ENCODE data around the gene NPAS3.

Gene NPAS3

DNA sequence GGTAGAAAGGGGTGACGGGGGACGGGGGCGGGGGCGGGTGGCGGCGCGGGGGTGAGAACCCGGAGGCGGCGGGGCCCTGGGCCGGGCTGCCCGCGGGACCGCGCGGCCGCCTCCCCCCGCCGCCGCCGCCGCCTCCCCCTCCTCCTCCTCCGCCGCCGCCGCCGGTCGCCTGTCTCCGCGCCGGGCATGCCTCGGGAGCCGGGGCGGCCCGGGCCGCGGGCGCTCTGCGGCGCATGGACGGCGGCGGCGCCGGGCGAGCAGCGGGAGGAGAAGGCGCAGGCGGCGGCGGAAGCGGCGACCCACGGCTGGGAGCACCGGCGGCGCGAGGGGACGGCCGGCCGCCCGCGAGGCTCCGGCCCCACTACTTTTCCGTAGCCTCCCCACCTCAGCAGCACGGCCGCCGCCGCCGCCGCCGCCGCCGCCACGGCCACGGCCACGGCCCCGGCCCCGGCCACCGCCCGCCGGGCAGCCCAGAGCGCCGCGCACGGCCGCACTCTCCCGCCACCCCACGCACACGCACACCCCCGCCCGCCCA, at the start of gene NPAS3:
Gene NPAS3 (plus strand): TSS at position 161 of the 535 bp plus-strand sequence.
- H3K36me3 Mint-ChIP-seq (ENCODE audit: insufficient read depth), result peaks cover 7% of the 10 kb centered on the region
- H3K4me1 Mint-ChIP-seq, result peaks cover 5% of the 10 kb centered on the region
- peak within 1 kb of the TSS; percentile 75 for H3K4me3 Mint-ChIP-seq
- peaks cover 7% of the 10 kb centered on the region for H3K9me3 Mint-ChIP-seq
- no peak for DNase-seq (ENCODE audit: low spot score in 2 of 2)
- H3K27me3 Mint-ChIP-seq, result peaks cover 70% of the 10 kb centered on the region
- no peak for ATAC-seq (replicated peaks; ENCODE audit: extremely low read depth, poor library complexity, severe bottlenecking)
- peak within 1 kb of the TSS; percentile 68 for H3K27ac Mint-ChIP-seq (ENCODE audit: low read depth)

DNA sequence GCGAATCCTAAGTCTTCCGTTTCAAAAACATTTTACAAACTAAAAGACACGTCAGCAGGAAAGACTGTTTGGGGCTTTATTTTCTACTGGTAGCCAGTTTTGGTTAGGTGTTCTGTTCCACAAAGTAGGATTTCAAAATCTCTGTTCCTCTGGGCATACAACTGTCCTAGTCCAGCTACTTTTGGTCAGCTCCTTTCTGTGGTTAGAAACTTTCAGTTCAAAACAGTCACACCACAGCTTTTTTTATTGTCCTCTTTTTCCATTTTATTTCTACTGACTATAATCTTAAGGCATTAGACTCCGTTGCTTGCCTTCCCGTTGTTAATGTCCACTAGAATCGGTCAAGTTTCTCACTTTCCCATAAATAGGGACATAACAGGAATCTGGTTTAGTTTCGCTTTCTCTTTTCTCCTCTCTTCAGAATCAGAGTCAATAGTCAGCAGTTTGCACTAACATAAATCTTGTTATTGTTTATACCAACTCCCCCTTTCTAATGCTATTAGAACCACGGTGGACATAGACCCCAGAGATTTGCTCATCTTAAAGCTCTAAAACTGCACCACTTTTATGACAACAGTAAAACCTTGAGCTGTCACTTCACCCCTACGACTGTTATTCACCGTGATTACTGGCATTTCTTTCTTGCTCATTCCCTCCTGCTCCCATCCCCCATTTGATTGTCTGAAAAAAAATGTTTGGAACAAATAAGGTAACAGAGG, 41.5 kb upstream of the NPAS3 start:
- ATAC-seq (replicated peaks; ENCODE audit: extremely low read depth, poor library complexity, severe bottlenecking) (no peak), DNase-seq (ENCODE audit: low spot score in 2 of 2) (no peak)
- Mint-ChIP-seq H3K36me3 (ENCODE audit: insufficient read depth) (peaks cover 1% of the 10 kb centered on the region), H3K4me3 (no peak overlapping the region), H3K4me1 (no peaks in the 10 kb centered on the region), H3K27me3 (no peaks in the 10 kb centered on the region), H3K27ac (ENCODE audit: low read depth) (no peak overlapping the region), H3K9me3 (peaks cover 4% of the 10 kb centered on the region)

DNA sequence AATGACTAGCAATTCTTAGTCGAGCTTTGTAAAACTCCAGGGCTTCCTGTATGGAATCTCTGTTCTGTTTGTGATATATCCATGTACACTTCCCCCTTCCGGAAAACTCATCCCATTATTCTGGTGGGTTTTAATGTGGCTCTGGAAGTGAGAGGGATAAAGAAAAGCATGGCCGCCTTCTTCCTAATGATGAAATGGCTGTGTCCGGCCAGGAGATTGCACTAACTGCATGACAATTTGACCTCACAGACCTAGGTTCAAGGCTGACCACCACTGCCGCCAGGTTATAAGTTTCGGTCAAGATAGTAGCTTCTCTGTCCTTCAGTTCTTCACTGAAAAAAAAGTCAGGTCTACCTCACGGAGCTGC, 41.0 kb upstream of the NPAS3 start:
- Mint-ChIP-seq H3K4me1 (no peaks in the 10 kb centered on the region), H3K27ac (ENCODE audit: low read depth) (no peak overlapping the region), H3K36me3 (ENCODE audit: insufficient read depth) (peaks cover 1% of the 10 kb centered on the region), H3K4me3 (no peak overlapping the region), H3K9me3 (peaks cover 5% of the 10 kb centered on the region), H3K27me3 (no peaks in the 10 kb centered on the region)
- ATAC-seq (replicated peaks; ENCODE audit: extremely low read depth, poor library complexity, severe bottlenecking) (no peak), DNase-seq (ENCODE audit: low spot score in 2 of 2) (no peak)

DNA sequence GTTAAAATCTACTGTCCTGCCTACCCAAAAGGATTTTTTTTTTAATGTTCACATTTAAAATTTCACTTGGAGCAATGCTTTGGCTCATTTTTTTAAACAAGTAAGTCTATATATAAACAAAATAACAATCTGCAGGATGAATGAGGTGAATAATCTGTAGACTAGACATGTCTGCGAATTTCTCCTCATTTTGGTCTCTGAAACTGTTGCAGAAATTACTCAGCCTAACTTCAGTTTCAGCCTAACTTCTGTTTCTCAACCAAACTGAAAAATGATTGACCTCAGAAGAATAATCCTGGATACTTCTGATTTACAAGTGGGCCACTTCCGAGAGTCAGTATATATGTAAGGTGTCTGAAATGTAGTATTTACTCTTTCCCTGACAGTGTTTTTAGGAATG, 39.8 kb upstream of the NPAS3 start:
- Mint-ChIP-seq H3K27ac (ENCODE audit: low read depth) (no peak overlapping the region), H3K36me3 (ENCODE audit: insufficient read depth) (peaks cover 1% of the 10 kb centered on the region), H3K9me3 (peaks cover 5% of the 10 kb centered on the region), H3K4me3 (no peak overlapping the region), H3K27me3 (no peaks in the 10 kb centered on the region), H3K4me1 (no peaks in the 10 kb centered on the region)
- ATAC-seq (replicated peaks; ENCODE audit: extremely low read depth, poor library complexity, severe bottlenecking) (no peak), DNase-seq (ENCODE audit: low spot score in 2 of 2) (no peak)

DNA sequence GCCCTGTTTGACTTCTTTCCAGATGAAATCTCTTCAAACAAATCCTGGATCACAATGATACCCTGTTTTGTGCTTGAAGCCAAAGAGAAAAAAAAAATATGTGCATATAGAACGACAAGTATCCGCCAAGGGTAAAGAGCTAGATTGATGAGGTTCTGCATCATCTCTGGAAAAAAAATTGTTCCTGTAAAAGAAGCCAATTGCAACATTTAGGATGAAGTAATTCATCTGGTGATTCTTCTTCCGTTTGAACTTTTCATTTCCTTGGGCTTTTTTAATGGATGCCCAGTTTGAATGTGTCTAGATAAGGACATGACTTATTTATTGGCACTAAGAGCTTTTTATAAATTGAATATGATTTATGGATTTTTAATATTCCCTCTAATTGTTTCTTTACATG, 38.1 kb upstream of the NPAS3 start:
- H3K27ac Mint-ChIP-seq (ENCODE audit: low read depth), result no peak overlapping the region
- H3K4me1 Mint-ChIP-seq, result no peaks in the 10 kb centered on the region
- no peaks in the 10 kb centered on the region for H3K27me3 Mint-ChIP-seq
- ATAC-seq (replicated peaks; ENCODE audit: extremely low read depth, poor library complexity, severe bottlenecking) (no peak), DNase-seq (ENCODE audit: low spot score in 2 of 2) (no peak)
- H3K36me3 Mint-ChIP-seq (ENCODE audit: insufficient read depth), result no peaks in the 10 kb centered on the region
- peaks cover 9% of the 10 kb centered on the region for H3K9me3 Mint-ChIP-seq
- H3K4me3 Mint-ChIP-seq, result no peak overlapping the region

DNA sequence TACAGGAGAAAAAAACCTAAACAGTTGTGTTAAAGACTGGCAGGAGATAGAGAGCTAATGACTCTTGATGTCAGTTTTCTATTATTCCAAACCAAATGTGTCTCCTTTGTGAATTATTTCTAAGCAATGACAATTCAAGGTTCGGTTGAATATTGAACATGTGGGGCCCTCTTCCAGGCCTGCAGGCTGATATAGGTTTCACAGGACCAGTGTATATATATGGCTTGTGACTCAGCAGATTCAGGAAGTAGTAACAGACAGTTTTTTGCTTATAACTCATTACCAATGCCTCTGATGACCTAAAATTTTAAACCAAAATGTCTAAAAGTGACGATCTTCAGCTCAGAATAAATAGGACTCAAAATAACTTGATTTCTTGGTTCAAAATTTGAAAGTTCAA, 33.7 kb upstream of the NPAS3 start:
- Mint-ChIP-seq H3K4me3 (no peak overlapping the region), H3K27me3 (no peaks in the 10 kb centered on the region), H3K4me1 (no peaks in the 10 kb centered on the region), H3K9me3 (peaks cover 25% of the 10 kb centered on the region), H3K27ac (ENCODE audit: low read depth) (no peak overlapping the region), H3K36me3 (ENCODE audit: insufficient read depth) (no peaks in the 10 kb centered on the region)
- DNase-seq (ENCODE audit: low spot score in 2 of 2), result no peak
- no peak for ATAC-seq (replicated peaks; ENCODE audit: extremely low read depth, poor library complexity, severe bottlenecking)

DNA sequence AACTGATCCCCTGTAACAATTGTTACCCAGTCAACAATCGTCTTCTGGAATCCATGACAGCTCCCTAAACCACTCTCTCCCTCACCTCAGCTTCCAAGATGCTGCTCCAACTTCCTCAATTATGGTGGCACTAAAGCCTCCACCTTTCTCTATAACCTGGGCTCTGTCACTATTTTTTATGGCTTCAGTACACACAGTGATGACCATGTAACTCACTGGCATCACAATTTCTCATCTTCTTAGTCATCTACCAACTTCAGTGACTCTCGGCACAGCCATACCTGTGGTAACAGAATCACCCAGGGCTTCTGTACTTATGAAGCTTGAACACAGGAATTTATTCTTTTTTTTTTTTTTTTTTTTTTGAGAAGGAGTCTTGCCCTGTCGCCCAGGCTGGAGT, 32.0 kb upstream of the NPAS3 start:
- Mint-ChIP-seq H3K9me3 (peaks cover 25% of the 10 kb centered on the region), H3K4me3 (no peak overlapping the region), H3K4me1 (no peaks in the 10 kb centered on the region), H3K27ac (ENCODE audit: low read depth) (no peak overlapping the region), H3K36me3 (ENCODE audit: insufficient read depth) (no peaks in the 10 kb centered on the region), H3K27me3 (no peaks in the 10 kb centered on the region)
- ATAC-seq (replicated peaks; ENCODE audit: extremely low read depth, poor library complexity, severe bottlenecking) (no peak), DNase-seq (ENCODE audit: low spot score in 2 of 2) (no peak)

DNA sequence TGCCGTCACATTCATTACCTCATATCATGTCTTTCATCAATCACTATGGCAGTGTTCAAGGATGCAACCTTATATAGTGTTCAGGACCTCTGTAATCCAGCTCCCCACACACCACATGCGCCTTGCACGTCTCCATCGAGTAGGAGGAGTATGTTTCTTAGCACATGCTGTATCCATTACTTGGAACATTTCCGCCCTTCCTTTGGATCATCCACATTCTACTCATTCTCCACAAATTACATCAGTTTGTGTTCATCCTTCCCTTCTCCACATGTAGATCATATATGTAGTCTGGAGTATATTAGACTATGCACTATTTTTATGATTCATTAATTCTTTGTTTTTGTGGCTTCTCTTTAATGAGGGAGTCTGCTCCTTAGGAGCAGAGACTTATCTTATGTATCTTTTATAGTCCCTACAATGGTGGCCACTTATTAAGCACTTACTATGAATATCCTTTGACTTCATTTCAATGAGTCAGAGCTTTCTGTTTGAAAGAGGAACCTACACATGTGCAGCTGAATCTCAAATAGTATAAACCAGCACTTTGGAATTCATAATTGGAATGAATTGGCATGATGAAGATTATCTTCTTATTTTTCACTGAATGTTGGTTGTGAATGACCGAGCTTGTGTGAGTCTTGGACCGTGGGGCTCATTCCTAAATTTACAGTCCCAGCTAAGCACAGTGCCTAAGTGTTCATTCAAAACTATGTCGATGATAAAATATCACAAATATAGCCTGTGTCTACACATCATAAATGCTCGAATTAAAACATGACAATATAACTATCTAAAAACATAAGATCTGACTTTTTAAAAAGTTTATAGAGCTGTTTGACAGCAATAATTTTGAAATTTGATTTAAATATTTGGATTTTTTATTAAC, 30.2 kb upstream of the NPAS3 start:
- ATAC-seq (replicated peaks; ENCODE audit: extremely low read depth, poor library complexity, severe bottlenecking) (no peak), DNase-seq (ENCODE audit: low spot score in 2 of 2) (no peak)
- Mint-ChIP-seq H3K27ac (ENCODE audit: low read depth) (no peak overlapping the region), H3K27me3 (no peaks in the 10 kb centered on the region), H3K4me1 (no peaks in the 10 kb centered on the region), H3K36me3 (ENCODE audit: insufficient read depth) (no peaks in the 10 kb centered on the region), H3K9me3 (peaks cover 20% of the 10 kb centered on the region), H3K4me3 (no peak overlapping the region)

DNA sequence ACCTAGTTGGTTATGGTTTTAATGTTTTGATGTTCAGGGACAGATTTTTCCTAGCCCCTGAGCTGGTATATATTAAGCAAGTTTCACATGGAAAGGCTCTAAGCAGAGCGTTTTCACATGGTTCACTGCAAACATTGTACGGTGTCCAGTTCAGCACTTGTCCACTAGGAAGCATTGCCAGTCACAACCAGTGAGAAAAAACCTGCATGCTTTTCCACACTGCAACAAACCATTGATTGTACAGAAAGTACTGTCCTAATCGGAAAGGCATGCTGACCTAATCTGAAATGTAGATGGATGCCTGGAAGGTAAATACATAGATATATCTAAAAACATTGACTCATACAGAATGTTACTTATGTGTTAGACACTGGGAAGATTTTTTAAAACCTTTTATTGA, 25.0 kb upstream of the NPAS3 start:
- no peaks in the 10 kb centered on the region for H3K36me3 Mint-ChIP-seq (ENCODE audit: insufficient read depth)
- H3K27ac Mint-ChIP-seq (ENCODE audit: low read depth), result no peak overlapping the region
- no peaks in the 10 kb centered on the region for H3K27me3 Mint-ChIP-seq
- peaks cover 7% of the 10 kb centered on the region for H3K9me3 Mint-ChIP-seq
- H3K4me1 Mint-ChIP-seq, result no peaks in the 10 kb centered on the region
- no peak overlapping the region for H3K4me3 Mint-ChIP-seq
- DNase-seq (ENCODE audit: low spot score in 2 of 2), result no peak
- ATAC-seq (replicated peaks; ENCODE audit: extremely low read depth, poor library complexity, severe bottlenecking), result no peak

DNA sequence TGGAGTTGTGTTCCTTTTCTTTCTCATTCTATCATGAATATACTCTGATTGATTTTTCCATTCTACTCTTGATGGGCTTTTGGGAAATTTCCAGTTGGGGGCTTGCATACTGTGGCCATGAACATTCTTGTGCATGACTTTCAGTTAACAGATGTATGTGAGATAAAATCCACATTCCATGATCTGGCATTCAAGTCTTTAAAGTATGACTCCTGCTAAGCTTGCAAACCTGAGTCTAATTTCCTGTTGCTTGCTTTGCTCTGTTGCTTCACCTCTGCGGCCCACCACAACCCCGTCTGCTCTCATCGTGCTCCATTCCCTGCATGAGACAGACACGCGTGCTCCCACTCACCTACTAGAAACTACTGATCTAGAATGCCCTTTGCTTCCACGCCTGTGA, 24.3 kb upstream of the NPAS3 start:
- H3K4me1 Mint-ChIP-seq, result no peaks in the 10 kb centered on the region
- no peaks in the 10 kb centered on the region for H3K36me3 Mint-ChIP-seq (ENCODE audit: insufficient read depth)
- no peak for DNase-seq (ENCODE audit: low spot score in 2 of 2)
- no peak overlapping the region for H3K4me3 Mint-ChIP-seq
- H3K9me3 Mint-ChIP-seq, result peaks cover 7% of the 10 kb centered on the region
- no peak overlapping the region for H3K27ac Mint-ChIP-seq (ENCODE audit: low read depth)
- no peaks in the 10 kb centered on the region for H3K27me3 Mint-ChIP-seq
- no peak for ATAC-seq (replicated peaks; ENCODE audit: extremely low read depth, poor library complexity, severe bottlenecking)

DNA sequence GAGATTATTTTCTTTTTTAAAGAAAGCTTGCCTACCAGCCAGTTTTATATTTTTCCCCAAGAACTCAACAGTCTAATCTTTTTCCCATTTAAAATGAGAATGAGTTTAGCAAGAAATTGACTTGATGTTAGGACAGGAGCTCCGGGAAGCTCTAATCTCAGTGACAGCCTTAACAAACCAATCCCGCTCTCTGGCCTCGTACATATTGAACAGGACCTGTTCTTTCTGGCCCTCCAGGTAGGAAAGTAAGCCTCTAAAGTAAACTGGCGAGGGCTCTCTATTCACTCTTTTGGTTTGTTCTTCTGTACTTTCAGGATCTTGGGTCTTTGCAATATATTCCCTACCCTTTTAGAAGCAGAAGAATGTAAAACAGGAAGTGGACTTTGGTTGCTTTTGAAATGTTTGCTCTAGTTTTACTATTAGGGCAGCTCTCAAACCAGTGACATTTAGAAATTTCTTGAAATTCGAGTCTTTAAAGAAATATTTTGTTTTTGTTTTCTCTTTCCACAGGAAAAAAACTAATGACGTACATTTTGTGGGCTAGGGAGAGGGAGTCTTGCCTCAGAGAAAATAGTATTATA, 17.9 kb upstream of the NPAS3 start:
- ATAC-seq (replicated peaks; ENCODE audit: extremely low read depth, poor library complexity, severe bottlenecking) (no peak), DNase-seq (ENCODE audit: low spot score in 2 of 2) (no peak)
- Mint-ChIP-seq H3K4me1 (no peaks in the 10 kb centered on the region), H3K36me3 (ENCODE audit: insufficient read depth) (no peaks in the 10 kb centered on the region), H3K27ac (ENCODE audit: low read depth) (no peak overlapping the region), H3K4me3 (no peak overlapping the region), H3K27me3 (no peaks in the 10 kb centered on the region), H3K9me3 (peaks cover 7% of the 10 kb centered on the region)

DNA sequence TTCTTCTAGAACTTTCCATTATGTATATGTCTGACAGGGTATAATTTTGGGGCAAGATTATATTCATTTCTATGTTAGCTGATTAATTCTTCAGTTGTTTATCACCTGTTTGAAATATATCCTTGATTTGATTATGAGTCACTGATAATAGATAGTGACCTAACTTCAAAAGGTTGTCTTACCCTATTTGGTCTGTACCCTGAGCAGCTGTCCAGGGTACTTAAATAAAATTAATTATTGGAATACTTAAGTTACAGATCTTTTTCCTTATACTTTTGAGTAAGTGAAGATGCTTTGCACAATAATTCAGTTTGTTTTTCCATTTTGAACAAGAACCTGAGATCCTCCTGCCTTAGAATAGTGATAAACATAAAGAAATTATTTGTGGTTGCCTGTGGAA, 13.2 kb upstream of the NPAS3 start:
- Mint-ChIP-seq H3K9me3 (peaks cover 6% of the 10 kb centered on the region), H3K4me1 (no peaks in the 10 kb centered on the region), H3K27me3 (no peaks in the 10 kb centered on the region), H3K36me3 (ENCODE audit: insufficient read depth) (no peaks in the 10 kb centered on the region), H3K4me3 (no peak overlapping the region), H3K27ac (ENCODE audit: low read depth) (no peak overlapping the region)
- DNase-seq (ENCODE audit: low spot score in 2 of 2) (no peak), ATAC-seq (replicated peaks; ENCODE audit: extremely low read depth, poor library complexity, severe bottlenecking) (no peak)

Measured in central memory CD8-positive, alpha-beta T cell (primary cell).